Stimulated activated CD4-positive, alpha-beta T cell treated with anti-CD3 and anti-CD28 coated beads, Interleukin-4, amount 100 ng/mL, for 4 hours (primary cell): ENCODE results near the gene NOP9.

Source experiments
- DNase-seq, 2 experiments: peaks; one replicate each; pipeline ENCODE4 v3.0.0-alpha.2; 2020

NOP9 gene

DNA sequence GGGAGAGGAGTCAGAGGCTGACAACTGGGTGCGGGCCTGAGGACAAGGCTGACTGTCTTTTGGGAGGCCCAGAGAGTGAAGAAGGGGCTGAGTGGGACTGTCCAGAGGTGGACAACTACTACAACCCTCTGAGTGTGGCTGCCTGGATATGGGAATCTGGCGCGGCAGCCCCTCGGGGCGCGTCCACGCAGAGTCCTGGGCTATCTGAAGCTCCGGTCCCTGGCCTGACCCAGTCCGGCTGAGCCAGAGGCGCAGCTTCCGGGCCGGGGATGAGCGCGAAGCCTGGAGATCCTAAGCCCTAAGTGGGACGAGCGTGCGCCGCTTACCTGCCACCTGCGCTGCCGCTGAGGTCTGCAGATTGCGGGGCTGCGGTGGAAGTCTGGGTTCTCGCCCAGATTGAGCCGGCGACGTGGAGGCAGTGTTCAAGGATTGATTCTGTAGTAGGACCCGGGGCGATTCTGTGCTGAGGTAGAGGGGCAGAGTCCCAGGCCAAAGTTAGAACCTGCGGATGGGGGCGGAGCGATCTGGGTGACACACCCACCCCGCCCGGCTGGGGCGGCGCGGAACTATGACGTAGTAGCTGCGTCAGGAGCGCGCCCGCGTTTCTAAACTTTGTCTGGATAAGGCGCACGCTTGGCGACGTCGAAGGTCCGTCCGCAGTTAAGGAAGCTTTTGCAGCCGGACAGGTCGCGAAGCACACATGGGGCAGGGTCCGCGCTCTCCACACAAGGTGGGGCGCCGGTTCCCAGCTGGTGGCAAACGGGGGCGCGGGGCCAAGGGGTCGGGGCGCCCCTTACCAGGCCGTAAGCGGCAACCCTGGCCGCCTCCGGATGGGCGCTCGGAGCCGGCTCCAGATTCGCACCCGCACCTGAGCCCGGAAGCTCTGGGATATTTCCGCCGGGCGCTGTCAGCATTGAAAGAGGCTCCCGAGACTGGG is at the start of gene NOP9, which contains the start of gene DHRS1:
Gene NOP9, plus strand, starts transcription at position 596 of the 937 bp plus-strand sequence. Its CDS starts 105 bp downstream, at position 701.
Gene DHRS1, minus strand, starts transcription at position 526 of the 937 bp plus-strand sequence. CDS start 674 bp downstream, outside the sequence.
- peak; percentile 87 to 93 for DNase-seq

DNA sequence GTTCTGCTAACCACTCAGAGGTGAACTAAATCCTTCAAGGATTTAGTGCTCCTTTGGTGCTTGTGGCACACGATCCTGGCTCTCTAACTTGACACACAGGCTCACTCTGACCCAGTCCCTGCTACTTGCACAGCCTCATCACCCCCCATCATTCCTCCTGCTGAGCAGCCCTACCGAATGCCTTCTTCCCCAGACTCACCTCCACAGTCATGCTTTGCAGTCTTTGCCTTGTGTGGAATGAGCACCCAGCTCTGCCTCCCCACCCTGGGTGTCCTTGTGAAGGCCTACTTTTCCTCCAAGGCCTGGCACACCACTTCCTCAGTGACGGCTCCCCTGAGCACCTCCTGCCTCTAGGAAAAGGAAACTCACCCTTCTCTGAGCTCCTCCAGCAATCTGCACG is 49.3 kb upstream of the NOP9 start:
- no peak for DNase-seq

- no peak for DNase-seq
Observed at GRCh38 chr14:24251880-24252288, 47.8 kb upstream of the NOP9 start.

GRCh38 chr14:24252289-24253124 is 47.1 kb upstream of the NOP9 start:
- DNase-seq: no peak

DNA sequence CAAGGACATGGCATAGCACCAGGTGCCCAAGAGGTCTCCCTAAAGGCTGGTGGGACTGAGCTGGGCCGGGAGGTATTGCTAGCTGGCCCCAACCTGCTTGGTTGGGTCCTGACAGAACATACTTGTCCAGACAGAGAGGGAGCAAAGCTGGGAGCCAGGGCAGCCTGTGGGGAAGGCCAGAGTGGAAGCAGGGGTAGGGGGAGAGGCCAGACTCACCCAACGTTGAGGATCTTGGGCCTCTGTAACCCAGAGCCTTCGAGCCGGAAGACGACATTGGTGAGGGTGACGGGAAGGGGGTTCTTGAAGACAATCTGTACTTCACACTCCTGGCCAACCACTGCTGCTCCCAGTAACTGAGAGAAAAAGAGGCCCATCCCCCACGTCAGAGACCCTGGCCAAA is 45.7 kb upstream of the NOP9 start:
- no peak for DNase-seq

DNA sequence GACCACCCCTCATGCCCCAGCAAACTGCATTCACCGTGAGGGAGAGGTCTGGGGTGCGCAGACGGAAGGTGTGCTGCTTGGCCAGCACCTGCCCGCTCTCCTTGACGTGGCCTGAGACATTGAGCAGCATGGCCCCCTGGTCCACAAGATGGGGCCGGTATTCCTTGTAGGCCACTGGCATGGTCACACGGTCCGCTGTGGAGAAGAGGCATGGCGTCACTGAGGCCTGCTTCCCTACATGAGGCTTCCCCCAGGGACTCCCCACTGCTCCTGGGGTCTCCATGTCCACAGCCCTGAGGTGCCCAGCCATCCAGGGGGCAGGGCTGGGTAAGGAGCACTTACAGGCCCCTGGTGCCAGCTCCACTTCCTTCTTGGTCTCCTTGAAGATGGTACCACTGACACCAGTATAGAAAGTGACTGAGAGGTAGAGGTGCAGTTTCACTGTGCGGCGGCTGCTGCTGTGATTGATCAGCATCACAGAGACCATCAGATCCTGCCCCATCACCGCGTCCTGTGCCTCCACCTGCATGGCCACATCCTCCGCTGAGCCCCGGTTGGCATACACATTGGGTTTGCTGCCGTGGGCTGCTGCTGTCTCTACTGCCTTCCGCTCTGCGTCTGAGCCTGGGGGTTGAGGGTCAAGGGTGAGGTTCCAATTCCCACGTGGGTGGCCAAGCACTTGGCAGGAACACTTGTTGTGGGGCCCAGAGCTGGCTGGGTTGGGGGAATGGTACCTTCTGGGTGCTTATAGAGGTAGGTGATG is 44.8 kb upstream of the NOP9 start:
- DNase-seq: no peak

- no peak for DNase-seq
Observed at GRCh38 chr14:24255438-24255837, 44.2 kb upstream of the NOP9 start.

DNA sequence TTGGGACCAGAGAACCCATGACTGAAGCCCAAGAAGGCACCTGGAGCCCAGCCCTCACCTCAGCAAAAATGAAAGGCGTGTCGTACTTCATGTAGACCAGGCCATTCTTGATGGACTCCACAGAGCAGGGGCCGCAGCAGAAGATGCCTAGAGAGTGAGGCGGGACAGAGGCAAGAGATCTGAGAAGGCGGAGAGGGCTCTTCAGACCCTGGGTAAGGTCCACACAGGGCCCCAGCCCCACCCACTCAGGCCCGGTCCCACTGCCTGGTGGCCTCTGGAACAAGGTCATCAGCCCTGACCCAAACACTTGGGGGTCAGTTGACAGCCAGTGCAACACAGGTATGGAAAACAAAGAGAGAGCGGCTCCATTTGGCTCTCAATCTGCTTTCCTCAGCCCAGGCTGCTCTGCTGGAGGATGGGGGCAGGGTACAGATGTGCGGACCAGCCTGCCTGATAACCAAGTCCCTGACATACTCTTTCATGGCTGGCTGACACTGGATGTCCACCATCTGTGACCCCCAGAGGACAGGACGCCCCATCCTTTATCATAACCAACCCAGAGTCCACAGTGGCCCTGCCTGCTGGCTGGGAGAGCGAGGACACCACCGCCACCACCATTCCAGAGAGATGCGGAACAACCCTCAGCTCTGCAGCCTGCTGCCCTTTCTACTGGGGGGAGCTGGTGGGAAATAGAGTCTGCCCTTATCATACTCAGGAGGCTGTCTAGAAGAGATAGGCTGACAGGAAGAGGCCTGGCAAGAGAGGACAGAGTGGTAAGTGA is 43.5 kb upstream of the NOP9 start:
- DNase-seq: no peak

DNA sequence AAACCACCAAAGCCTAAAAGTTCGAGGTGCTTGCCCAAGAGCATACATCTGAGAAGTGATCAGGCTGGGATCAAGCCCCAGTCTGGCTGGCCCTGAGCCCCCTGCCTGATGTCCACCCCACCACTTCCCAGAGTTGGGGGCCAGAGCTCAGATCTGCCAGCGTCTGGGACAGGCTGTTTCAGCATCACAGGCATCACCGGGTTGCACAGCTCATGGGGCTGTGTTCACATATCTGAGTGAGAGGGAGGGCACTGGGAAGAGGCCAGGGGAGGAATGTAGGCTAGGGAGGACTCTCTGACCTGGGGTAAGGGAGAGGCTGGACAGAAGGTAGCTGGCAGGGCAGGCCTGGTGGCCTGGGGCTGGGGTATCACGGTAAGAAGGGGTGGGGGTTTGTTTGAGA is 42.7 kb upstream of the NOP9 start:
- DNase-seq: no peak

DNA sequence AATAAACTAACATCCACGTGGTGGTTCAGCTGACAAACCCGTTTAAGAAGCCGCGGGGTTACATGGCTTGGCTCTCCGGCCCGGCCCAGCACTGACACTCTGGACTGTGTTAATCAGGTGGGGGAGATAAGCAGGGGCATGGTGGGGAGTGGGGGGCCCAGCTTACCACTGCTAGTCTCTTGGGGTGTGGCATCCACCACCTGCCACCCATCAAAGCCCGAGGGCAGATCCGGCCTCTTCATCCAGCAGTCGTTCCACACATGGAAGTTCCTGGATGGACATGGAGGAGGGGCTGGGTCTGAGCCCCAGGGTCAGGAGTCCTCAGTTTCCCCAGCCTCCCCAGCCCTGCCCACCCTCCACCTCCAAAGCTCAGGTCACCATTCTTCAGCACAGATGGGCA is 41.5 kb upstream of the NOP9 start:
- DNase-seq: no peak

DNA sequence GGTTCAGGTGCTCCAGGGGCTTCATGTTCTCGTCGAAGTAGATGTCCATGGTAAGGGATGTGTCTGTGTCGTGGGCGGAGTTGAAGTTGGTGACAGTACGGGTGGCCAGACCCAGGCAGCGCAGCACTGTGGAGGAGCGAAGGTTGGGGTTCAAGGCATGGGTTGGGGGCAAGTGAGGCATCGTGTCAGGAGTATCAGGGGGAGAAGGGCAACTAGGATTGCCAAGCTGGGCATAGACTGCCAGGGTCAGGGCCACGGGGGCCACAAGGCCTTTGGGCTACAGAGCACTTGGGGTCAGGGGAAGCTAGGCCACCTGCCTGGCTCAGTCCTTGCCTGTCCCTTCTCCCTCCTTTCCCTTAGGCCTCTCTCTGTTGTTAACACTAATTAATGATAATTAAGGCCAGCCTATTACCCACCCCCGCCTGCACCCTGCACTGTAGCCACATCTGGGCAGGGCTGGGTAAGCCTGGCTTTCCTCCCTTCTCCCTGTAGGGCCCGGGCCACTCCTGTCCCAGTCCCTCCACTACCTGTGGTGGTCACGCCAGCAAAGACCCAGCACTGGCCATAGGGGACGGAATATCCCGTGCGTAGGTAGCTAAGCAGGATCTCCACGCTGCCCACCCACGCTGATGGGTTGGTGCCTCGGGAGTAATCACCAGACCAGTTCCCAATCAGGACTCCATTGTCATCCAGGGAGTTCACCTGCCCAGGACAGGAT is 40.9 kb upstream of the NOP9 start:
- no peak for DNase-seq

- no peak for DNase-seq
Observed at GRCh38 chr14:24259282-24260025, 40.2 kb upstream of the NOP9 start.

GRCh38 chr14:24260026-24260779 is 39.4 kb upstream of the NOP9 start:
- no peak for DNase-seq

DNA sequence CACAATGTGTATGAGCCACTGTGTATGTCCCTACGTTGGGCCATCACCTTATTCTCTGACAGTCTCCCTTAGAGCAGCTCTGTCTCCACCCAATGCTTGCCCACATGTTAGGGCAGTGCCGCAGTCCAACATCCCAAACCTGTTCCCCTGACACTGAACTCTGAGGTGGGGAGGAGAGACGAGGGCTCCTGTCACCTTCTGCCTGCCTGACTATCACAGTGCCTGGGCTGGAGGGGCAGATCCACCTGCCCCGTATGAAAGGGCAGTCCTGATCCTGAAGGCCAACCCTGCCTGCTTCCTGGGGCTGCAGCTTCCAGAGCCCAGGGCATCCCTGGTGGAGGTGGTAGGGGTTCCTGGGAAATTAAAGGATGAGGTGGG is 38.9 kb upstream of the NOP9 start:
- no peak for DNase-seq

- DNase-seq: no peak
Observed at GRCh38 chr14:24261256-24261968, 38.2 kb upstream of the NOP9 start.

DNA sequence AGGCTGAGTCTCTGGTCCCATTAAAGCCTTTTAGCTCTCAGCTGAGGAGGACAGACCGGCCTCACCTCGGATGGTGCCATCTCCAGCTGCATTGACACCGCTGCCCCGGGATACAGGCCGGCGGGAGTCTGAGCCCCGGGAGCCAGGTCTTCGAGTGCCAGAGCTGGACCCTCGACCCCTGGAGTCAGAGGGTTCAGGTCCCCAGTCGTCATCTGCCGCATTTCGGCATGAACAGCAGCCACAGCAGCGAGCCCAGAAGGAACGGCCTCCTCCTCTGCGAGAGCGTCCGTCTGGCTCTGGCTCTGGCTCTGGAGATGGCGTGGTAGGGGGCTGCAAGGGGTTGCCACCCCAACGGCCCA is 37.7 kb upstream of the NOP9 start:
- DNase-seq: no peak

DNA sequence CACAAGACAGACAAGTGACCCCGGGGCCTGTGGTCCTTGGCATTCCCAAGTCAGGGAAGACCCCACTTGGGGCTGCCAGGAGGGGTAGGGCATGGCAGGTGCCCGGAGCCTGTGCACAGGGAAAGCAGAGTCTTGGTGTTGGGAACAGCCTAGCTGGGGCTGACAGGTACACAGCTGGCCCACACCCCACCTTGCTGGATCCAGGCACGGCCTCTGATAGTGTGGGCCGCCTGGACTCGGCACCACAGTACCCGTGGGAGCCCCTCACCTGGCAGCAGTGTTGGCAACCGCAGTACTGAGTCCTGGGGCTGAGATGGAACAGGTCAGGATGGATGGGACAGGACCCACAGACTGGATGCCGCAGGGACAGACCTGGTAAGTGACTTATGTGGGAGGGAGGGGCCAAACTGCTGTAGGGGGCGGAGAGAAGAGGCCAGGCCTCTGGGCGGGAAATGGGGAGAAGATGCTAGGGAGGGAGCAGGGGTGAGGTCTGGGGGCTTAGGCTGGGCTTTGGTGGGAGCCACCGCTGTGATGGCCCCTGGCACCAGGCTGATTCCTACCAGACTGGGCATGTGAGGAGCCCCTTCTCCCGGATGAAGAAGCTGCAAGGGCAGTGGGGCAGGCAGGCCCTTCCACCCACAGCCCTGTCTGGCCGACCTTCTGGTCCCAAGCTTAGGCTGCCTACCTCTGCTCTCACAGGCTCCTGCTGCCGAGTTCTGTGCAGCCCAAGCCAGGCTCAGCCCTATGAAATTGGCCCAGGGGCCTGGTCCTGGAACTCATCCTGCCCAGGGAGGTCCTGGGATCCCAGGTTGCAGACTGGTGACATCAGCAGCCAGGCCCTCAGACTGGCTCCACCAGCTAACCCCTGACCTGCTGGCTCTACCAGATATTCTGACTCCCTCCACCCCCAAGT is 36.6 kb upstream of the NOP9 start, which contains the start of gene TGM1:
Gene TGM1, minus strand, starts transcription at position 357 of the 913 bp plus-strand sequence. CDS start 825 bp downstream, outside the sequence.
- DNase-seq: no peak

- DNase-seq: no peak
Observed at GRCh38 chr14:24263848-24264247, 35.8 kb upstream of the NOP9 start.
